GM21360 (cell line): ENCODE measurements around the gene GRK1.
"Not testable (repeated sequence)": the region's sequence is repeated elsewhere in the genome, so short reads cannot be mapped to it uniquely, and the experiment has no call there.

Experiments used
- ATAC-seq: cut with Tn5 transposase; IDR thresholded peaks from one replicate; pipeline ENCODE4 v1.9.1; 2021; ENCODE audit warnings: mild to moderate bottlenecking, moderate library complexity; ENCODE audit not compliant: unreplicated experiment

The GRK1 gene

GRCh38 chr13:113664751-113665596 is 2.0 kb upstream of the GRK1 start:
- no peak for ATAC-seq

- no peak for ATAC-seq
These were observed 1.3 kb upstream of the GRK1 start for GRCh38 chr13:113665597-113666328.

GRCh38 chr13:113666329-113666670 is 719 bp upstream of the GRK1 start:
- no peak for ATAC-seq

DNA sequence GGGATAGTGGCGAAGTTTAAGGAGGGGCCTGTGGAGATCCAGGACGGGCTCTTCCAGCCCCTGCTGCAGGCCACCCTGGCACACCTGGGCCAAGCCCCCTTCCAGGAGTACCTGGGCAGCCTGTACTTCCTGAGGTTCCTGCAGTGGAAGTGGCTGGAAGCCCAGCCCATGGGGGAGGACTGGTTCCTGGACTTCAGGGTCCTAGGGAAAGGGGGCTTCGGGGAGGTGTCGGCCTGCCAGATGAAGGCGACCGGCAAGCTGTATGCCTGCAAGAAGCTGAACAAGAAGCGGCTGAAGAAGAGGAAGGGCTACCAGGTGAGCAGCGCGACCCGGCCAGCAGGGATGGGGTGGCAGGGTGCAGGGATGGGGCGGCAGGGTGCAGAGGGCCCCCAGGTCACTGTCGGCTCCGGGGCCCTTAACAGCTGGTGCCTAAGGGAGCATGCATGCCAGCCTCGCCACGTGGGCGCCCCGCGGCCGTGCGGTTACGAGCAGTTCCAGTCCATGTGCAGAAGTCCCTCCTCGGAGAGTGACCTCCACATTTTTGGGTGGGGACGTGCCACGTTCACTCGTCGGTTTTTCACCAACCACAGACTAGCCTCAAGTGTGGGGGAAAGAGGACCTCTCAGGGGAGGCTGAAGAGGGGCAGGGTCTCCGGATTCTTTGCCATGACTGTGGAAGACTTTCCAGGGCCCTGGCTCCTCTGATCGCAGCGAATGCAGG is 912 bp downstream of the GRK1 start:
- no peak for ATAC-seq

- ATAC-seq = no peak
These were observed 1.5 kb downstream of the GRK1 start for GRCh38 chr13:113668491-113668971.

DNA sequence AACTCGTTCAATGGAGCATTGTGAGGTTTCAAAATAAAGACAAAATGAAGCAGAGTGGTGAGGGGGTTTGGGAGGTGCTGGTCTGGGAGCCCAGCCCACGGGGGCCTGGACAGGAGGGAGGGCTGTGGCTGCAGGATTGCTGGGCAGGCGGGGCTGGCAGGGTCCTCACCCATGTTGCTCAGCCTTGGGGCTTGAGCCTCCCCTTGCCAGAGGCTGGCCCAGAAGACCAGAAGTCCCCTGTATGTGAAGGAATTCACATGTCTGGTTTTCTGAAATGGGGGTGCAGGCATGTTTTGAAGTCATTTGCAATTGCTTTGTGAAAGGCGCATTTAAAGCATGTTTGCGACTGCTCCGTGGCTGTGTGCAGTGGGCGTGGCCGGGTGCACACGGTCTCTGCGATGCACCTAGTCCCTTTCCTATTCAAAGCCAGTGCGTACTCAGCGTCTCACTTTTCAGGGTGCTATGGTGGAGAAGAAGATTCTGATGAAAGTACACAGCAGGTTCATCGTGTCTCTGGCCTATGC is 2.3 kb downstream of the GRK1 start:
- ATAC-seq = no peak

GRCh38 chr13:113669755-113670341 is 2.8 kb downstream of the GRK1 start:
- ATAC-seq = no peak

GRCh38 chr13:113670541-113670940 is 3.5 kb downstream of the GRK1 start:
- no peak for ATAC-seq

- ATAC-seq = no peak
These were observed 4.3 kb downstream of the GRK1 start for GRCh38 chr13:113671066-113672001.

- no peak for ATAC-seq
These were observed 5.1 kb downstream of the GRK1 start for GRCh38 chr13:113672002-113672651.

GRCh38 chr13:113722921-113723320 is 55.9 kb downstream of the GRK1 start:
- no peak for ATAC-seq

DNA sequence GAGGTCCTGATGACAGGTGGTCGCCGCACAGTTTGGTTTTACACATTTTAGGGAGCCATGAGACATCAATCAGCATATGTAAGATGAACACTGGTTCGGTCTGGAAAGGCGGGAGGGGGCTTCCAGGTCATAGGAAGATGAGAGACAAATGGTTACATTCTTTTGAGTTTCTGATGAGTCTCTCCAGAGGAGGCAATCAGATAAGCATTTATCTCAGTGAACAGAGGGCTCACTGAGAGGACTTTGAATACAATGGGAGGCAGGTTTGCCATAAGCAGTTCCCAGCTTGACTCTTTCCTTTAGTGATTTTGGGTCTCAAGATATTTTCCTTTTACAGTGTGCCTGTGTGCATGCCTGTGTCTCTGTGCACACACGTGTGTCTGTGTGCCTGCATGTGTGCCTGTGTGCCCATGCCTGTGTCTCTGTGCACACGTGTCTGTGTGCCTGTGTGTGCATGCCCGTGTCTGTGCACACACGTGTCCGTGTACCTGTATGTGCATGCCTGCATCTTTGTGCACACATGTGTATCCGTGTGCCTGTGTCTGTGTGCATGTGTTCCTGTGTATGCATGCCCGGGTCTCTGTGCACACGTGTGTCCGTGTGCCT is 56.5 kb downstream of the GRK1 start:
- ATAC-seq = no peak

- ATAC-seq = no peak
These were observed 57.2 kb downstream of the GRK1 start for GRCh38 chr13:113724016-113724758.

- ATAC-seq = peak; percentile 93
These were observed 57.8 kb downstream of the GRK1 start for GRCh38 chr13:113724780-113725315.

GRCh38 chr13:113725329-113726105 is 58.5 kb downstream of the GRK1 start:
- not testable (repeated sequence) for ATAC-seq

DNA sequence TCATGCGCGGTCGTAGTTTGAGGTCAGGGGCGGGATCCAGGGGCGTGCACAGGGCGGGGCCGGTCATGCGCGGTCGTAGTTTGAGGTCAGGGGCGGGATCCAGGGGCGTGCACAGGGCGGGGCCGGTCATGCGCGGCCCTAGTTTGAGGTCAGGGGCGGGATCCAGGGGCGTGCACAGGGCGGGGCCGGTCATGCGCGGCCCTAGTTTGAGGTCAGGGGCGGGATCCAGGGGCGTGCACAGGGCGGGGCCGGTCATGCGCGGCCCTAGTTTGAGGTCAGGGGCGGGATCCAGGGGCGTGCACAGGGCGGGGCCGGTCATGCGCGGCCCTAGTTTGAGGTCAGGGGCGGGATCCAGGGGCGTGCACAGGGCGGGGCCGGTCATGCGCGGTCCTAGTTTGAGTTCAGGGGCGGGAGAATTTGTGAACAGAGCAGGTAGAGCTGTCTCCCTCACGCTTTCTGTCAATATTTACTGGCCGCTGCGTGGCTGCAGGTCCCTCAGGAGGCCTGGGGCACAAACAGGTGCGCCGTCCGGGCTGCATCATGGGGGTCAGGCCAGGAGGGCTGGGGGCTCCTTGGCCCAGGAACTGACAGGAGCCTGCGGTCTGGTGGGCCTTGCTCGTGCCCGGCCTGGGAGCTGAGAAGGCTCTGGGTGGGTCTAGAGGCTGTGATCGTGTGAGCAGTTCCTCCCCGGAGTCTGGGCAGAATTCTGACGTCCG is 59.2 kb downstream of the GRK1 start:
- not testable (repeated sequence) for ATAC-seq
